GM18858 (cell line): ENCODE results near the gene KLC1.
"Not testable (repeated sequence)": the region's sequence is repeated elsewhere in the genome, so short reads cannot be mapped to it uniquely, and the experiment has no call there.

Source experiments
- ATAC-seq: cut with Tn5 transposase; IDR thresholded peaks from one replicate; pipeline ENCODE4 v1.9.1; 2021; ENCODE audit not compliant: unreplicated experiment

KLC1 gene

GRCh38 chr14:103628684-103629502 is at the start of gene KLC1:
Gene KLC1 (plus strand): TSS chr14:103629211. CDS start chr14:103654565, 25,354 bp downstream.
- no peak for ATAC-seq

- ATAC-seq: no peak
Observed at GRCh38 chr14:103581206-103581605, 47.8 kb upstream of the KLC1 start.

GRCh38 chr14:103581954-103582703 is 46.9 kb upstream of the KLC1 start:
- no peak for ATAC-seq

GRCh38 chr14:103584326-103584915 is 44.6 kb upstream of the KLC1 start:
- no peak for ATAC-seq

DNA sequence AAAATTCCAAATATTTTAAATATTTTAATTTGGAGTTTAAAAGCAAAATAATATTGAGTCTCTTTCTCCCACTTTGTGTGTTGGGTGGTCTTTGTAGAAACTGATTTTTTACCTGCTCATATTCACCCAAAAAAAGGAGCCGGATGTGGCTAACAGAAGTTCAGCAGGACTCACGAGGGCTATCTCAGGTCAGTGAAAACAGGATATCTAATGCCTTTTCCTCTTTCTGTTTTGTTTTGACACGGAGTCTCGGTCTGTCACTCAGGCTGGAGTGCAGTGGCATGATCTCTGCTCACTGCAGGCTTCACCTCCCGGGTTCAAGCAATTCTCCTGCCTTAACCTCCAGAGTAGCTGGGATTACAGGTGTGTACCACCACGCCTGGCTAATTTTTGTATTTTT is 35.4 kb upstream of the KLC1 start:
- ATAC-seq: no peak

DNA sequence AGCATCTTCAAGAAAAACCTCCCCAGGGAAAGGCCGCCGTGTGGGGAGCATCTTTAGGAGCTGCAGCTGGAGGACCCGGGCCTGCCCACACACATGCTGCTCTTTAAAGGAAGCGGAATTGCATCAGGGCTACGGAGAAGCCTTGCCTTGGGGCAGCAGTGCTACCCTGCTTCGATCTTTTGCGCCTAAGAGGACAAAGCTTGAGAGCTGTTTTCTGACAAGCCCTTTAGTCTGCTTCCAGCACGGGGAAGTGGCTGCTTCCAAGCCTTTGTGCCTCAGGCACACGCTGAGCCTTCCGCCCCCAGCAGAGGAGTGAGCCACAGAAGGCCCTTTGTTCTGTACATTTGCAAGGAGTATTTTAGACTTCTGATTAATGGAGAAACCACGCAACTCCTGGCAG is 34.7 kb upstream of the KLC1 start:
- no peak for ATAC-seq

- ATAC-seq: no peak
Observed at GRCh38 chr14:103597623-103598377, 31.2 kb upstream of the KLC1 start.

GRCh38 chr14:103600503-103600902 is 28.5 kb upstream of the KLC1 start:
- no peak for ATAC-seq

DNA sequence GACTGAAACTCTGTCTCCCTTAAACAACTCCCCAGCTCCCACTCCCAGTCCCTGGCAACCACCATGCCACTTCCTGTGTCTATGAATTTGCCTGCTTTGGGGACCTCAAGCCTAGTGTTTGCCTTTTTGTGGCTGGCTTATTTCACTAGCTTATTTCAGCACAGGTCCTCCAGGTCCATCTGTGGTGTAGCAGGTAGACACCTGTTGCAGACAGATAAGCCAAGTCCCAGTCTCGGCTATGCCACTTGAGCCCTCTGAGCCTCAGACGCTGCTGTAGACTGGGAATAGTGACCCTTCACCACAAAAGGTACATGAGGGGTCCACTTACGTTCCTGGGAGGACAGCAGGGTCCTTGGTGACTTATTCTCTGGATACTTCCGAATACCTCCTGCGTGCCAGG is 24.4 kb upstream of the KLC1 start:
- no peak for ATAC-seq

DNA sequence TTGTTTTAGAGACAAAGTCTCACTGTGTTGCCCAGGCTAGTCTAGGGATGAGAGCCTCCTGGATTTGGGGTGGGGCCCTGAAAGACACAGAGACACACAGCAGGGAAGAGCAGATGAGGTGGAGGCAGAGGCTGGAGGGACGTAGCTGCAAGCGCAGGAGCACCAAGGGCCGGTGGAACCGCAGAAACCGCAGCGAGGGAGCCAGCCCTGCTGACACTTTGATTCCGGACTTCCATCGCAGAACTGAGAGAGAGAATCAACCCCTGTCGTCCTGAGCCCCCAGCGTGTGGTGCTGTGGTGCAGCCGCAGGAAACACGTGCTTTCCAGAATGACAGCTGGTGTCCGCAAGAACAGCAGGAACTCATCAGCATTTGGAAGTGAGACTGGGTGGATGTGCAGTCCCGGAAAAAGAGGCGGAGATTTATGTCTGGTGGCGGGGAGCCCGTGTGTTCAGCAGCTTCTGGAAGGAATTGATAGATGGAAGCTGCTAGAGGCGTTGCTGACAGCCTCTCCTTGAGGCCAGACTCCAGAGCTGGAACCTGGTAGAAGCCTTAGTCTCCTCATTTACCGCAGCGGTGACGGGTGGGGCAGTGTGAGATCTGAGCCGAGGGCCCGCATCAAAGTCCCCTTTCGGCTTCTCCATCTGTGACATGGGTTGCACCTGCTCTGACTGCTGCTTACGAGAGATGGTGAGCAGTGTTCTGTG is 21.9 kb upstream of the KLC1 start:
- ATAC-seq: no peak

- no peak for ATAC-seq
Observed at GRCh38 chr14:103607822-103608221, 21.2 kb upstream of the KLC1 start.

GRCh38 chr14:103609081-103609480 is 19.9 kb upstream of the KLC1 start:
- ATAC-seq: not testable (repeated sequence)

DNA sequence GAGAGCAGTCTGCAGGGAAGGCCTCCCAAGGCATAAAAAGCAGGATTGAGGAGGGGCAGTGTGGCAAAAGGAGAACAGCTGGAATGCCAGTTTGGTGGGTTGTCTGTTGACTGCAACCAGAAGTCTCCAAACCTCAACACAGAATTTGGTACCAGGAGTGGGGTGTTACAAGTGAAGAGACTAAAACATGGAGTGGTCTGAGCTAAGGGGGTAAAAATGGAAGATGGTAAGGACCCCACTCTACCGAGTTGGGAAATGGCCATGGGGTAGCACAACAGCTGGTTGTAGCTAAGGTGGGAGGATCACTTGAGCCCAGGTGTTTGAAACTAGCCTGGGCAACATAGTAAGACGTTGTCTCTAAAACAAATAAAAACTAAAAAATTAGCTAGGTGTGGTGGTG is 17.8 kb upstream of the KLC1 start:
- ATAC-seq: no peak

GRCh38 chr14:103613517-103613916 is 15.5 kb upstream of the KLC1 start:
- ATAC-seq: no peak

GRCh38 chr14:103616635-103617300 is 12.2 kb upstream of the KLC1 start:
- no peak for ATAC-seq

GRCh38 chr14:103619057-103619456 is 10.0 kb upstream of the KLC1 start:
- no peak for ATAC-seq

DNA sequence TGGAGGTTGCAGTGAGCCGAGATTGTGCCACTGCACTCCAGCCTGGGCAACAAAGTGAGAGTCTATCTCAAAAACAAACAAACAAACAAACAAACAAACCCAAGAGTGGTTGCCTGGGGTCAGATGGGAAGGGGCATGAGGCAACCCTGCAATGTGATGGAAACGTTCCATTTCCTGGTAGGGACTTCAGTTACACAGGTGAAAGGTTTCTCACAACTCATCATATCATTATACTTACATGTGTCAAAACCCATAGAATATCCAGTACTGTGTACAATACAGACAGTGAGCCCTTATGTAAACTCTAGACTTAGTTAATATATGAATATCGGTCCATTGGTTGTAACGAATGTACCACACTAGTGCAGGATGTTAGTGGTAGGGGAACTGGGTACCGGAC is 7.2 kb upstream of the KLC1 start:
- no peak for ATAC-seq

DNA sequence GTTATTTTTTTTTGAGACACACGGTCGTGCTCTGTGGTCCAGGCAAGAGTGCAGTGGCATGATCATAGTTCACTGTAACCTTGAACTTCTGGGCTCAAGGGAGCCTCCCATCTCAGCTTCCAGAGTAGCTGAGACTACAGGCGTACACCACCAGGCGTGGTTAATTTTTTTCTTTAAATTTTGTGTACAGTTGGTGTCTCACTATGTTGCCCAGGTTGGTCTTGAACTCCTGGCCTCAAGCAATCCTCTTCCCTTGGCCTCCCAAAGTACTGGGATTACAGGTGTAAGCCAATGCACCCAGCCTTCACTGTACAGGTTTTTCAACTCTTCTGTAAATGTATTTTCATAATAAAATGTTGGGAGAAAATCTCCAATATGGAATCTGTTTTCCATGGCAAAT is 5.7 kb upstream of the KLC1 start:
- ATAC-seq: no peak

DNA sequence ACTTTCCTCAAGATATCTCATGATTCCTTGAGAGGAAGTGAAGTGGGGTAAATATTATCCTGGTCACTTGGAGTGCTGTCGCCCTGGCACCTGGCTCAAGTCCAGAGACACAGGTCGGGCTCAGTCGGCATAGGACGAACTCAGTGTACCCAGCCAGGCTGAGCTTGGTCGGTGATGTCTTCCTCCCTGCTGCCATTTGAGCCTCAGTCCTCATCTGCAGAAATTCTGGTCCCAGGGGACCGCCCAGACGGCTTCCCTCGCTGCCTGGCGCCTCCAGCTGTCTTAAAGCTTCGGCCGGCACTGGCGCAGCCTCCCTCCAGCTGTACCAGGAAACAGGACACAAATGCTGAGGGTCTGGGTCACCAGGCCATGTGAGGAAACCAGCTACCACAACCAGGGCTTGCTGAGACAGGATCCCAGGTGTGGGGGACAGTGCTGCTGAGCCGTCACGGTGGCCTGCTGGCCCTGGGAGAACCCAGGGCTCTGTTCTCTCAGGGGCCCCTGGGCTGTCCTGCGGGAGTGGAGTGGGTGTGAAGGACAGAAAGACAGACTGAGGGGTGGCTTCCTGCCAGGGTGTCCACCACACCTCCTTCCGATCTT is 5.0 kb upstream of the KLC1 start:
- ATAC-seq: no peak

DNA sequence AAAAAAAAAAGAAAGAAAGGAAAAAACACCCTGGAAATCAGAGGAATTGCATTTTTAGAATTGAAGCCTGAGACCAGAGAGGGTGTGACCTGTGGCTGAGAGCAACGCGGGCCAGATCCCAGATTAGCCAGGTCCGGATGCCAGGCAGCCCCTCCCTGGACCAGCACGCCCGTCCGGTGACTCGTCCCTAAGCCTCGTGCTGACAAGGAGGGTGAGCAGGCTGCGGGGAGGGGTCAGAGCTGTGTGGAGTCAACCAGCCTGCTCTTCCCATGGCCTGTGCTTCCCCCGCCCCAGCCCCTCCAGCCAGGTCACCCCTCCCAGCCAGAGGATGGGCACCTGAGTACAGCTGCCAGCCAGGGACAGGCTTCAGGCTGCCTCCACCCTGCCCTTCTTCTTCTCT is 4.2 kb upstream of the KLC1 start:
- no peak for ATAC-seq
